PFSK-1 (cell line): ENCODE measurements around the gene PXT1.

Experiments
- FOXP2 ChIP-seq: optimal IDR thresholded peaks from 2 replicates; pipeline ENCODE3; 2011; ENCODE audit warnings: borderline replicate concordance, control low read depth, inconsistent platforms; ENCODE audit not compliant: insufficient read depth; ENCODE audit errors: extremely low read length, extremely low read depth
- POLR2AphosphoS5 ChIP-seq: IDR thresholded peaks from 2 replicates; pipeline ENCODE4 v1.6.1; 2012; ENCODE audit warnings: low read depth, mild to moderate bottlenecking, control low read depth, low read length, moderate library complexity
- SIN3A ChIP-seq: IDR thresholded peaks from 2 replicates; pipeline ENCODE4 v1.6.1; 2012; ENCODE audit warnings: mild to moderate bottlenecking, low read length, moderate library complexity, borderline replicate concordance; ENCODE audit not compliant: insufficient read depth
- TAF1 ChIP-seq: IDR thresholded peaks from 2 replicates; pipeline ENCODE4 v1.6.1; 2012; ENCODE audit warnings: low read length, control low read depth, borderline replicate concordance; ENCODE audit not compliant: insufficient read depth
- TF ChIP-seq, protein P1 (sequence below), 2 experiments: IDR thresholded peaks; 2 replicates each; pipeline versions ENCODE4 v1.6.1 to v1.8.0; 2011 to 2012; ENCODE audit warnings: low read depth in 2 of 2, low read length in 2 of 2, control low read depth in 1 of 2, inconsistent platforms in 1 of 2, mild to moderate bottlenecking in 1 of 2, moderate library complexity in 1 of 2; ENCODE audit not compliant: insufficient read depth in 1 of 2

Gene PXT1

GRCh38 chr6:36373368-36374019, 69.2 kb downstream of the PXT1 start:
- TF ChIP-seq FOXP2, result no peak
- TF ChIP-seq TAF1, result no peak
- TF ChIP-seq, protein P1, sequence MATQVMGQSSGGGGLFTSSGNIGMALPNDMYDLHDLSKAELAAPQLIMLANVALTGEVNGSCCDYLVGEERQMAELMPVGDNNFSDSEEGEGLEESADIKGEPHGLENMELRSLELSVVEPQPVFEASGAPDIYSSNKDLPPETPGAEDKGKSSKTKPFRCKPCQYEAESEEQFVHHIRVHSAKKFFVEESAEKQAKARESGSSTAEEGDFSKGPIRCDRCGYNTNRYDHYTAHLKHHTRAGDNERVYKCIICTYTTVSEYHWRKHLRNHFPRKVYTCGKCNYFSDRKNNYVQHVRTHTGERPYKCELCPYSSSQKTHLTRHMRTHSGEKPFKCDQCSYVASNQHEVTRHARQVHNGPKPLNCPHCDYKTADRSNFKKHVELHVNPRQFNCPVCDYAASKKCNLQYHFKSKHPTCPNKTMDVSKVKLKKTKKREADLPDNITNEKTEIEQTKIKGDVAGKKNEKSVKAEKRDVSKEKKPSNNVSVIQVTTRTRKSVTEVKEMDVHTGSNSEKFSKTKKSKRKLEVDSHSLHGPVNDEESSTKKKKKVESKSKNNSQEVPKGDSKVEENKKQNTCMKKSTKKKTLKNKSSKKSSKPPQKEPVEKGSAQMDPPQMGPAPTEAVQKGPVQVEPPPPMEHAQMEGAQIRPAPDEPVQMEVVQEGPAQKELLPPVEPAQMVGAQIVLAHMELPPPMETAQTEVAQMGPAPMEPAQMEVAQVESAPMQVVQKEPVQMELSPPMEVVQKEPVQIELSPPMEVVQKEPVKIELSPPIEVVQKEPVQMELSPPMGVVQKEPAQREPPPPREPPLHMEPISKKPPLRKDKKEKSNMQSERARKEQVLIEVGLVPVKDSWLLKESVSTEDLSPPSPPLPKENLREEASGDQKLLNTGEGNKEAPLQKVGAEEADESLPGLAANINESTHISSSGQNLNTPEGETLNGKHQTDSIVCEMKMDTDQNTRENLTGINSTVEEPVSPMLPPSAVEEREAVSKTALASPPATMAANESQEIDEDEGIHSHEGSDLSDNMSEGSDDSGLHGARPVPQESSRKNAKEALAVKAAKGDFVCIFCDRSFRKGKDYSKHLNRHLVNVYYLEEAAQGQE (IDR thresholded peaks at IDR 0.05; ENCODE audit: insufficient read depth in 1 of 2, low read depth in 2 of 2, low read length in 2 of 2), result no peak
- TF ChIP-seq SIN3A, result no peak
- no peak for TF ChIP-seq POLR2AphosphoS5

DNA sequence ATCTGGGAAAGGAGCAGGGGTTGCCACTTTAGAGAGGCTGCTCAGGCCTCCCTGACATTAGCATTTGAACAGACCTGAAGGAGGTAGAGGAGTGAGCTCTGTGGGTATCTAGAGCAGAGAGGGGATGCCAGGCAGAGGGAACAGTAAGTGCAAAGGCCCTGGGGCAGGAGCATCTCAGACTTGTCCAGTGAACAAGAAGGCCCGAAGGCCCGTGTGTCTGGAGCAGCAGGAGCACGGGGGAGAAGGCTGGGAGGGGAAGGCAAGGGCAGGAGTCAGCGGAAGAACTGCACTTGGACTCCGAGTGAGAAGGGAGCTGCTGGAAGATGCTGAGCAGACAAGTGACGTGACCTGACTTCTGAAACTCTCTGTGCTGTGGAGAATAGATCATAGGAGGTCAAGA, 70.6 kb downstream of the PXT1 start:
- TF ChIP-seq POLR2AphosphoS5, result no peak
- no peak for TF ChIP-seq SIN3A
- no peak for TF ChIP-seq TAF1
- TF ChIP-seq FOXP2, result no peak
- TF ChIP-seq, protein P1 (IDR thresholded peaks at IDR 0.05; ENCODE audit: insufficient read depth in 1 of 2, low read depth in 2 of 2, low read length in 2 of 2), result no peak

GRCh38 chr6:36371211-36371610, 71.4 kb downstream of the PXT1 start:
- TF ChIP-seq FOXP2, result no peak
- TF ChIP-seq, protein P1 (IDR thresholded peaks at IDR 0.05; ENCODE audit: insufficient read depth in 1 of 2, low read depth in 2 of 2, low read length in 2 of 2), result no peak
- no peak for TF ChIP-seq POLR2AphosphoS5
- TF ChIP-seq SIN3A, result no peak
- TF ChIP-seq TAF1, result no peak

GRCh38 chr6:36370638-36371037, 72.0 kb downstream of the PXT1 start:
- no peak for TF ChIP-seq SIN3A
- TF ChIP-seq TAF1, result no peak
- no peak for TF ChIP-seq FOXP2
- TF ChIP-seq, protein P1 (IDR thresholded peaks at IDR 0.05; ENCODE audit: insufficient read depth in 1 of 2, low read depth in 2 of 2, low read length in 2 of 2), result no peak
- TF ChIP-seq POLR2AphosphoS5, result no peak
